K562 (cell line): ENCODE data around the gene TRIM2. TPM values are rescaled to one million over a fixed set of nuclear protein-coding genes. Genes with fewer than 3 reads are reported as not detected.

ENCODE experiments used
- ATAC-seq: fragments of 200-7000 bp; cut with Tn5 transposase; 3 replicates; pipeline ENCODE4 v1.9.1; 2020; ENCODE audit warnings: moderate library complexity
- BruUV-seq: library from RNA; stranded (reverse); fragments of 400-500 nt; replicated peaks from 2 replicates; lab custom pipeline; 2021; lab: Mats Ljungman, UMichigan
- CTCF ChIA-PET: fragments of 300-600 bp; formaldehyde crosslinking; extraction: SDS; loops from one replicate; lab custom pipeline; 2021; ENCODE audit warnings: low intra/inter-chr PET ratio; lab: Yijun Ruan, JAX
- POLR2A ChIA-PET: fragments of 300-600, 350-650 bp; sonication (Branson Sonifier 250); formaldehyde crosslinking; extraction: SDS; loops from one replicate; lab custom pipeline; 2021; ENCODE audit warnings: antibody characterized with exemption, inconsistent platforms; lab: Yijun Ruan, JAX
- DNase-seq, 4 experiments: peaks; one replicate each; pipeline versions ENCODE4 v3.0.0 to v3.0.0-alpha.2; 2011 to 2018; ENCODE audit warnings: low spot score in 3 of 4, mixed read lengths in 3 of 4; ENCODE audit errors: extremely low read depth in 1 of 4
- FAIRE-seq: peaks from 2 replicates; lab custom pipeline; 2011; peaks lifted over from hg19 to GRCh38; lab: Jason Lieb, UNC
- H2AFZ ChIP-seq: 2 replicates; pipeline ENCODE4 v1.6.0; 2011; ENCODE audit warnings: low read depth, low read length, control low read depth, inconsistent platforms
- H3K27ac ChIP-seq: fragments of 200-600 bp; 3 replicates; pipeline ENCODE4 v1.8.0; 2011; ENCODE audit warnings: low read depth, mild to moderate bottlenecking, control low read depth, inconsistent platforms, low read length, moderate library complexity, mixed read lengths; ENCODE audit errors: extremely low read depth
- H3K27me3 ChIP-seq, 2 experiments: fragments of 300-600 bp in 1 of 2; 2 replicates in 1 of 2; 3 replicates in 1 of 2; pipeline versions ENCODE4 v1.6.0 to v1.8.0; 2011; ENCODE audit warnings: inconsistent platforms in 2 of 2, low read length in 2 of 2, mild to moderate bottlenecking in 1 of 2, mixed read lengths in 1 of 2, moderate library complexity in 1 of 2; ENCODE audit not compliant: control insufficient read depth in 2 of 2, insufficient read depth in 2 of 2
- H3K36me3 ChIP-seq: fragments of 300-600 bp; 3 replicates; pipeline ENCODE4 v1.8.0; 2011; ENCODE audit warnings: mild to moderate bottlenecking, low read length, inconsistent platforms; ENCODE audit not compliant: control insufficient read depth, insufficient read depth
- H3K4me1 ChIP-seq, 2 experiments: fragments of 200-600 bp in 1 of 2; replicated peaks in 1 of 2; 2 replicates in 1 of 2; 3 replicates in 1 of 2; pipeline versions ENCODE4 v1.5.1 to v1.8.0; 2011; ENCODE audit warnings: inconsistent platforms in 2 of 2, low read length in 2 of 2, mild to moderate bottlenecking in 1 of 2, mixed read lengths in 1 of 2, moderate library complexity in 1 of 2; ENCODE audit not compliant: control insufficient read depth in 2 of 2, insufficient read depth in 2 of 2
- H3K4me2 ChIP-seq: 2 replicates; pipeline ENCODE4 v1.6.1; 2011; ENCODE audit warnings: low read length, control low read depth, inconsistent platforms, mixed read lengths; ENCODE audit not compliant: insufficient read depth
- H3K4me3 ChIP-seq: fragments of 200-600 bp; sonication (generic), shearing (Covaris generic); 2 replicates; pipeline ENCODE4 v1.5.1; 2016; ENCODE audit warnings: control low read depth, inconsistent platforms
- H3K79me2 ChIP-seq: fragments of 200-600 bp; 3 replicates; pipeline ENCODE4 v1.8.0; 2011; ENCODE audit warnings: low read length, inconsistent platforms; ENCODE audit not compliant: control insufficient read depth, insufficient read depth
- H3K9ac ChIP-seq, 2 experiments: 2 replicates each; pipeline versions ENCODE4 v1.6.0 to v1.6.1; 2011; ENCODE audit warnings: low read depth in 2 of 2, low read length in 2 of 2, control low read depth in 1 of 2, inconsistent platforms in 1 of 2, mild to moderate bottlenecking in 1 of 2, mixed read lengths in 1 of 2; ENCODE audit not compliant: insufficient read depth in 1 of 2
- H3K9me1 ChIP-seq: one replicate; pipeline ENCODE4 v1.6.0; 2011; ENCODE audit warnings: inconsistent platforms, mild to moderate bottlenecking, low read length, moderate library complexity; ENCODE audit not compliant: control insufficient read depth, insufficient read depth
- H3K9me3 ChIP-seq: replicated peaks from 2 replicates; pipeline ENCODE4 v1.5.1; 2011; ENCODE audit warnings: low read depth, low read length, inconsistent platforms; ENCODE audit not compliant: control insufficient read depth, insufficient read depth
- H4K20me1 ChIP-seq: replicated peaks from 2 replicates; pipeline ENCODE4 v1.6.1; 2011; ENCODE audit warnings: low read length, inconsistent platforms, mixed read lengths; ENCODE audit not compliant: control insufficient read depth, insufficient read depth
- BDP1 ChIP-seq: IDR thresholded peaks from 3 replicates; pipeline ENCODE4 v1.6.1; 2011; ENCODE audit not compliant: insufficient read length, insufficient read depth
- EGR1 ChIP-seq: fragments of 450-650 bp; conservative IDR thresholded peaks from 2 replicates; pipeline ENCODE4 v1.6.1; 2017; ENCODE audit warnings: mild to moderate bottlenecking
- KDM1A ChIP-seq, 2 experiments: fragments of 450-650 bp; IDR thresholded peaks; 2 replicates each; pipeline ENCODE4 v1.6.1; 2016; ENCODE audit warnings: mild to moderate bottlenecking in 2 of 2
- RBM15 ChIP-seq: fragments of 200-400 bp; formaldehyde crosslinking; IDR thresholded peaks from 2 replicates; pipeline ENCODE4 v1.6.1; 2018; ENCODE audit warnings: mild to moderate bottlenecking, low read length, moderate library complexity; ENCODE audit not compliant: insufficient read depth
- TARDBP ChIP-seq: fragments of 450-650 bp; IDR thresholded peaks from 2 replicates; pipeline ENCODE4 v1.6.1; 2016
- WHSC1 ChIP-seq: IDR thresholded peaks from one replicate; pipeline ENCODE4 v1.6.1; 2012; ENCODE audit warnings: low read length, control low read depth, inconsistent platforms
- ZNF395 ChIP-seq: fragments of 200-800 bp; sonication (Bioruptor generic); IDR thresholded peaks from 2 replicates; pipeline ENCODE4 v1.6.1; 2017; ENCODE audit warnings: missing genetic modification characterization, missing compliant biosample characterization
- WGBS: fragments of 100-300 bp; shearing (Covaris generic); methylation state at CpG from one replicate; pipeline ENCODE4 v1.1.6; 2016; ENCODE audit warnings: low coverage, mixed read lengths; ENCODE audit not compliant: insufficient coverage; ENCODE audit errors: missing lambda C conversion rate; 5-methylcytosine and 5-hydroxymethylcytosine counted together
- in situ Hi-C: fragments of 300-500 bp; cut with MboI; formaldehyde crosslinking; loops from 4 replicates; pipeline ENCODE4 v1.15.0; 2018; ENCODE audit warnings: inconsistent platforms, mixed read lengths
- intact Hi-C: fragments of 100-400 bp; cut with micrococcal nuclease; formaldehyde crosslinking; loops from 2 replicates; pipeline ENCODE4 v1.14.2; 2022
- polyA plus RNA-seq, 8 experiments: library from polyadenylated mRNA; depleted of rRNA in 4 of 8; stranded (reverse) in 5 of 8; unstranded in 3 of 8; fragments of >200 nt; fragmentation: Nextera tagmentation in 2 of 8; fragmentation: Illumina TruSeq in 1 of 8; extraction: Ambion mirVana in 2 of 8; extraction: Trizol in 1 of 8; gene quantifications; 2 replicates each; pipeline versions ENCODE4 v1.2.1 to v1.2.3, GENCODE V29; 2011 to 2014; ENCODE audit warnings: inconsistent platforms in 1 of 8, missing spikeins in 1 of 8
- total RNA-seq, 7 experiments: library from RNA; depleted of rRNA in 6 of 7; stranded (reverse); fragments of >200 nt in 6 of 7; fragmentation: Illumina TruSeq in 2 of 7; extraction: Trizol in 2 of 7; gene quantifications; 2 replicates each; pipeline versions ENCODE4 v1.2.1 to v1.2.3, GENCODE V29; 2011 to 2021; ENCODE audit warnings: low replicate concordance in 1 of 7
- TF ChIP-seq, protein P1 (sequence below): fragments of 450-650 bp; IDR thresholded peaks from 2 replicates; pipeline ENCODE4 v1.6.1; 2018; ENCODE audit warnings: mild to moderate bottlenecking, low read depth; ENCODE audit not compliant: partially characterized antibody
- TF ChIP-seq, protein P2 (sequence below): fragments of 450-650 bp; IDR thresholded peaks from 2 replicates; pipeline ENCODE4 v1.6.1; 2016; ENCODE audit warnings: missing biosample characterization, missing genetic modification characterization

TRIM2 gene
- total and polyA plus RNA-seq, 9 of the 15 experiments (the other 6 are each of a cell fraction or from before 2014, with no cell fraction given), result 0.01 to 0.41 (median 0.13) TPM; not detected in 1

- in situ Hi-C loops, result no loop called here
- no peak for FAIRE-seq
- no peaks in the 10 kb centered on the region for H3K4me1 ChIP-seq
These were observed 12.3 kb downstream of the TRIM2 start for GRCh38 chr4:153216546-153216945.

More at GRCh38 chr4:153216546-153216945, 12.3 kb downstream of the TRIM2 start:
- 0% methylated on average over 4 of the region's 4 CpGs for WGBS
- CTCF ChIA-PET, result no interaction called here
- no TSS peak for BruUV-seq
- TF ChIP-seq BDP1 (no peak), WHSC1 (no peak), TARDBP (no peak), RBM15 (no peak), EGR1 (no peak), ZNF395 (CRISPR knock-in tag) (no peak), KDM1A (IDR thresholded peaks at IDR 0.05) (no peak)
- TF ChIP-seq, protein P1, sequence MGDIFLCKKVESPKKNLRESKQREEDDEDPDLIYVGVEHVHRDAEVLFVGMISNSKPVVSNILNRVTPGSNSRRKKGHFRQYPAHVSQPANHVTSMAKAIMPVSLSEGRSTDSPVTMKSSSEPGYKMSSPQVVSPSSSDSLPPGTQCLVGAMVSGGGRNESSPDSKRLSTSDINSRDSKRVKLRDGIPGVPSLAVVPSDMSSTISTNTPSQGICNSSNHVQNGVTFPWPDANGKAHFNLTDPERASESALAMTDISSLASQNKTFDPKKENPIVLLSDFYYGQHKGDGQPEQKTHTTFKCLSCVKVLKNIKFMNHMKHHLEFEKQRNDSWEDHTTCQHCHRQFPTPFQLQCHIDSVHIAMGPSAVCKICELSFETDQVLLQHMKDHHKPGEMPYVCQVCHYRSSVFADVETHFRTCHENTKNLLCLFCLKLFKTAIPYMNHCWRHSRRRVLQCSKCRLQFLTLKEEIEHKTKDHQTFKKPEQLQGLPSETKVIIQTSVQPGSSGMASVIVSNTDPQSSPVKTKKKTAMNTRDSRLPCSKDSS, result no peak
- TF ChIP-seq, protein P2, sequence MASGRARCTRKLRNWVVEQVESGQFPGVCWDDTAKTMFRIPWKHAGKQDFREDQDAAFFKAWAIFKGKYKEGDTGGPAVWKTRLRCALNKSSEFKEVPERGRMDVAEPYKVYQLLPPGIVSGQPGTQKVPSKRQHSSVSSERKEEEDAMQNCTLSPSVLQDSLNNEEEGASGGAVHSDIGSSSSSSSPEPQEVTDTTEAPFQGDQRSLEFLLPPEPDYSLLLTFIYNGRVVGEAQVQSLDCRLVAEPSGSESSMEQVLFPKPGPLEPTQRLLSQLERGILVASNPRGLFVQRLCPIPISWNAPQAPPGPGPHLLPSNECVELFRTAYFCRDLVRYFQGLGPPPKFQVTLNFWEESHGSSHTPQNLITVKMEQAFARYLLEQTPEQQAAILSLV (tag), result no peak
- Histone ChIP-seq H3K36me3 (no peaks in the 10 kb centered on the region), H3K79me2 (no peaks in the 10 kb centered on the region), H3K4me2 (no peak overlapping the region), H3K9me1 (no peaks in the 10 kb centered on the region), H3K4me3 (no peak overlapping the region), H3K27me3 (peaks cover 3 to 10% of the 10 kb centered on the region in 2 experiments; a peak in 3 of 5 replicates), H2AFZ (no peak overlapping the region), H3K9ac (no peak overlapping the region), H3K27ac (no peak overlapping the region), H3K9me3 (no peaks in the 10 kb centered on the region), H4K20me1 (no peaks in the 10 kb centered on the region)
- ATAC-seq (no peak), DNase-seq (no peak)
- intact Hi-C loops, result no loop called here
- POLR2A ChIA-PET, result no interaction called here
